Smooth muscle cell of the coronary artery (primary cell): ENCODE measurements around the gene GZF1. TPM values are rescaled to one million over a fixed set of nuclear protein-coding genes. Genes with fewer than 3 reads are reported as not detected.

Experiments
- total RNA-seq: library from RNA; depleted of rRNA; stranded (reverse); fragments of >200 nt; gene quantifications from 2 replicates; pipeline ENCODE4 v1.2.3, GENCODE V29; 2014; ENCODE audit warnings: low replicate concordance

Gene GZF1
- 38.2 and 42.1 TPM in 2 replicates for total RNA-seq

GRCh38 chr20:23361476-23362391 lies at the start of gene GZF1:
GZF1 (plus strand) TSS chr20:23362182; CDS start chr20:23364384, 2,202 bp downstream.

GRCh38 chr20:23350196-23350903 lies 11.6 kb upstream of the GZF1 start, which contains the start of gene NXT1:
NXT1 (plus strand) TSS chr20:23350791; CDS start chr20:23354042, 3,251 bp downstream.

GRCh38 chr20:23420943-23421931 lies 59.3 kb downstream of the GZF1 start, which contains the start of gene NAPB:
NAPB (minus strand) TSS chr20:23421488; CDS start chr20:23421402, 86 bp downstream.

Other genes with a start within 250 kb of the GZF1 start
- 7.6 and 26.9 TPM in 2 replicates for gene NXT1, start 11.4 kb upstream of the GZF1 start, total RNA-seq
- gene NAPB, start 59.3 kb downstream of the GZF1 start, total RNA-seq = 7.5 and 7.8 TPM in 2 replicates
- gene CSTL1, start 77.5 kb downstream of the GZF1 start, total RNA-seq = not detected in 2 replicates
- not detected in 2 replicates for gene CST11, start 90.7 kb downstream of the GZF1 start, total RNA-seq
- gene CST8, start 128.9 kb downstream of the GZF1 start, total RNA-seq = not detected in 2 replicates
- gene CST9L, start 206.3 kb downstream of the GZF1 start, total RNA-seq = not detected in 2 replicates
- gene CST9, start 243.7 kb downstream of the GZF1 start, total RNA-seq = not detected in 2 replicates